ENCODE measurements around the gene CAPZA1. TPM values are rescaled to one million over a fixed set of nuclear protein-coding genes. Genes with fewer than 3 reads are reported as not detected.

Gene CAPZA1
- total and polyA plus RNA-seq, 2 donors (not counting 3 experiments of a cell fraction or from before 2014, with no cell fraction given) = 77.1 to 183 TPM

DNA sequence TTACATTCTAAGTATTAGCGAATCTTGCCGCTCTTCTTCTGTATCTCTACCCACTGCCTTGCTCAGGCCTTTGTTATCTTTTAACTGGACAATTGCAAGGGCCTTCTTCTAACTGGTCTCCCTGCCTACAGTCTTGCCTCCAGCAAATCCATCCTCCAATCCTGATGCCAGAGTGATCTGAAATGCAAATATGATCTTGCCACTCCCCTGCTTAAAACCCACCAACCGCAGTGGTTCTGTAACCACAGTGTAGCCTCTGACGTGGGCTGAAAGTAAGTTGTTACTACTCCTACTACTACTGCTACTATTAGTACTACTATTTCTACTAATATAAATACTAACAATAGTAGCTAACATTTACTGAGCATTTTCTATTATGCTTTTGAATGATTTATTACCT lies 67.2 kb downstream of the CAPZA1 start:
- Histone ChIP-seq H3K79me2 (ENCODE audit: control insufficient read depth, insufficient read depth, low read length) (no peaks in the 10 kb centered on the region), H4K20me1 (replicated peaks; ENCODE audit: control insufficient read depth, extremely low read depth, insufficient read depth, low read length) (no peaks in the 10 kb centered on the region), H3K36me3 (ENCODE audit: control insufficient read depth in 2 of 2, extremely low read depth in 1 of 2, insufficient read depth in 2 of 2, low read length in 2 of 2) (peaks cover 4 to 7% of the 10 kb centered on the region in 2 experiments), H3K27ac (ENCODE audit: insufficient read depth, low read depth, low read length) (no peak overlapping the region), H3K9me3 (replicated peaks; ENCODE audit: control insufficient read depth, insufficient read depth, low read length) (no peaks in the 10 kb centered on the region), H3K4me2 (ENCODE audit: insufficient read depth, low read length) (no peak overlapping the region), H3K27me3 (ENCODE audit: control insufficient read depth in 2 of 2, insufficient read depth in 2 of 2, low read length in 2 of 2) (no peaks in the 10 kb centered on the region), H3K4me1 (ENCODE audit: control insufficient read depth, extremely low read depth, insufficient read depth, low read length) (no peaks in the 10 kb centered on the region), H2AFZ (ENCODE audit: low read depth, low read length) (no peak overlapping the region), H3K4me3 (replicated peaks in 1 of 3; ENCODE audit: insufficient read depth in 1 of 3, low read depth in 1 of 3, low read length in 3 of 3) (no peak overlapping the region), H3K9me1 (replicated peaks; ENCODE audit: control insufficient read depth, extremely low read depth, insufficient read depth, low read length) (no peaks in the 10 kb centered on the region), H3K9ac (replicated peaks; ENCODE audit: extremely low read depth, insufficient read depth, low read length) (no peak overlapping the region)
- intact Hi-C loops (cut with micrococcal nuclease) (no loop called here), dilution Hi-C loops (cut with MboI; ENCODE audit: extremely low pct_ligation_motif_present, low sequenced_read_pairs) (no loop called here)
- no TSS peak for BruUV-seq (replicated peaks)
- FAIRE-seq (no peak), DNase-seq (ENCODE audit: low read depth, low spot score) (no peak)
- TF ChIP-seq FOS (IDR thresholded peaks at IDR 0.05; ENCODE audit: borderline replicate concordance, insufficient read depth, low read length) (no peak), POLR2AphosphoS5 (IDR thresholded peaks at IDR 0.05; ENCODE audit: insufficient read depth, low read depth, low read length) (no peak), POLR2A (IDR thresholded peaks at IDR 0.05; ENCODE audit: low read depth, low read length) (no peak), EZH2 (IDR thresholded peaks at IDR 0.05; ENCODE audit: borderline replicate concordance, low read depth, low read length, severe bottlenecking) (no peak), JUN (IDR thresholded peaks at IDR 0.05; ENCODE audit: borderline replicate concordance, insufficient read depth, insufficient read length, low read depth) (no peak), GATA2 (IDR thresholded peaks at IDR 0.05; ENCODE audit: insufficient read depth, insufficient read length, low read depth, low read length) (no peak), MYC (IDR thresholded peaks at IDR 0.05; ENCODE audit: low read depth, low read length) (no peak)
- TF ChIP-seq, protein P1, sequence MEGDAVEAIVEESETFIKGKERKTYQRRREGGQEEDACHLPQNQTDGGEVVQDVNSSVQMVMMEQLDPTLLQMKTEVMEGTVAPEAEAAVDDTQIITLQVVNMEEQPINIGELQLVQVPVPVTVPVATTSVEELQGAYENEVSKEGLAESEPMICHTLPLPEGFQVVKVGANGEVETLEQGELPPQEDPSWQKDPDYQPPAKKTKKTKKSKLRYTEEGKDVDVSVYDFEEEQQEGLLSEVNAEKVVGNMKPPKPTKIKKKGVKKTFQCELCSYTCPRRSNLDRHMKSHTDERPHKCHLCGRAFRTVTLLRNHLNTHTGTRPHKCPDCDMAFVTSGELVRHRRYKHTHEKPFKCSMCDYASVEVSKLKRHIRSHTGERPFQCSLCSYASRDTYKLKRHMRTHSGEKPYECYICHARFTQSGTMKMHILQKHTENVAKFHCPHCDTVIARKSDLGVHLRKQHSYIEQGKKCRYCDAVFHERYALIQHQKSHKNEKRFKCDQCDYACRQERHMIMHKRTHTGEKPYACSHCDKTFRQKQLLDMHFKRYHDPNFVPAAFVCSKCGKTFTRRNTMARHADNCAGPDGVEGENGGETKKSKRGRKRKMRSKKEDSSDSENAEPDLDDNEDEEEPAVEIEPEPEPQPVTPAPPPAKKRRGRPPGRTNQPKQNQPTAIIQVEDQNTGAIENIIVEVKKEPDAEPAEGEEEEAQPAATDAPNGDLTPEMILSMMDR (IDR thresholded peaks at IDR 0.05; ENCODE audit: extremely low read depth in 1 of 2, insufficient read depth in 1 of 2, low read depth in 1 of 2, low read length in 2 of 2) = no peak
- TF ChIP-seq, protein P2, sequence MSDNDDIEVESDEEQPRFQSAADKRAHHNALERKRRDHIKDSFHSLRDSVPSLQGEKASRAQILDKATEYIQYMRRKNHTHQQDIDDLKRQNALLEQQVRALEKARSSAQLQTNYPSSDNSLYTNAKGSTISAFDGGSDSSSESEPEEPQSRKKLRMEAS (IDR thresholded peaks at IDR 0.05; ENCODE audit: insufficient read depth, insufficient read length) = no peak
- ChIA-PET CTCF (interaction anchor here (1.2 kb wide), 1 partner anchor 14 kb away, joined by 4 read pairs; no protein-coding TSS in a partner anchor), POLR2A (no interaction called here)

Measured in endothelial cell of umbilical vein (primary cell).